Measurements from ENCODE around the gene RAP1GAP.

DNA sequence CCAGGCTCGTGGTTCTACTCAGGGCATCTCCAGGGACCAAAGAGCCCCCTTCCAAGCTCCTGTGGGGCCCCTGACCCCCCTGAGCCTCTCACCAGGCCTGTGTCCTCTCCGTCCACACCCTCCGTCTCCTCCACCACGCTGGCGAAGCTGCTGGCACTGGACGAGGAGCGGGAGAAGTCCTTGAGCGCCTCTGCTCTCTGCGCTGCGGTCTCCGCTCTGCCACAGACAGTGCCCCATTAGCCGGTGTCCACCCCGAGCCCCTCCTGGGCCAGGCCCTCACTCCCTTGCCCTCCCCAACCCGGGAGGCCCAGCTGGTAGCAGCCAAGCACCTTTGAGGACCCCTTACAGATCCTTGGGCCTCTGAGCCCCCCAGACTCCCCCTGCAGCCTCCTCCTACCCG is 69.8 kb downstream of the RAP1GAP start:
- TF ChIP-seq CTCF (conservative IDR thresholded peaks at IDR 0.05) = no peak
- no peak for TF ChIP-seq EZH2 (IDR thresholded peaks at IDR 0.05; ENCODE audit: low read depth)

Measured in PC-9 (cell line).